Heart left ventricle (tissue), 13 donors: ENCODE data around the gene TIGD6.

Experiments
- POLR2A ChIP-seq, 2 donors: fragments of 450-650 bp; IDR thresholded peaks; one replicate each; pipeline ENCODE4 v1.6.1; 2017; ENCODE audit warnings: antibody characterized with exemption in 2 of 2, mild to moderate bottlenecking in 2 of 2, moderate library complexity in 2 of 2
- TF ChIP-seq, protein P1 (sequence below), 12 donors: fragments of 200-600 bp; sonication (generic) in 4 of 12; IDR thresholded peaks; one replicate each; pipeline versions ENCODE4 v1.5.0 to v1.8.0; 2018 to 2022; ENCODE audit warnings: antibody characterized with exemption in 12 of 12, mild to moderate bottlenecking in 5 of 12
- donor health status: ischemic (EF 13 %, LVEDD 7.1; RV severe dilation, severe dysfunction).
- donor health status: DM: no; HTN: yes; CAD: no.
- donor health status: DM: no; HTN: no; CAD: no.
- donor health status: ischemic (EF 25% LVEDD 6.9; RV normal size, moderate dysfunction).
- donor health status: ischemic (EF 25% LVEDD 5.7; RV mildly dilated, moderate dysfunction).
- donor health status: ischemic (EF 35%, LVEDD 5.7; RV mildly dilated, moderate dysfunction).
- donor health status: nonischemic (EF 11% LVEDD 7.7; RV severe dilation, severe dysfunction).
- donor health status: DM: yes; HTN: yes; CAD: no.
- donor health status: PGD.
- donor health status: ischemic (EF 29% LVEDD 5.4; RV normal size, mild dysfunction).
- donor health status: nonischemic (EF 23%, LVEDD 6.1; RV moderate dilation, normal function).

- TF ChIP-seq, protein P1, sequence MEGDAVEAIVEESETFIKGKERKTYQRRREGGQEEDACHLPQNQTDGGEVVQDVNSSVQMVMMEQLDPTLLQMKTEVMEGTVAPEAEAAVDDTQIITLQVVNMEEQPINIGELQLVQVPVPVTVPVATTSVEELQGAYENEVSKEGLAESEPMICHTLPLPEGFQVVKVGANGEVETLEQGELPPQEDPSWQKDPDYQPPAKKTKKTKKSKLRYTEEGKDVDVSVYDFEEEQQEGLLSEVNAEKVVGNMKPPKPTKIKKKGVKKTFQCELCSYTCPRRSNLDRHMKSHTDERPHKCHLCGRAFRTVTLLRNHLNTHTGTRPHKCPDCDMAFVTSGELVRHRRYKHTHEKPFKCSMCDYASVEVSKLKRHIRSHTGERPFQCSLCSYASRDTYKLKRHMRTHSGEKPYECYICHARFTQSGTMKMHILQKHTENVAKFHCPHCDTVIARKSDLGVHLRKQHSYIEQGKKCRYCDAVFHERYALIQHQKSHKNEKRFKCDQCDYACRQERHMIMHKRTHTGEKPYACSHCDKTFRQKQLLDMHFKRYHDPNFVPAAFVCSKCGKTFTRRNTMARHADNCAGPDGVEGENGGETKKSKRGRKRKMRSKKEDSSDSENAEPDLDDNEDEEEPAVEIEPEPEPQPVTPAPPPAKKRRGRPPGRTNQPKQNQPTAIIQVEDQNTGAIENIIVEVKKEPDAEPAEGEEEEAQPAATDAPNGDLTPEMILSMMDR (IDR thresholded peaks at IDR 0.05) = no peak
- TF ChIP-seq POLR2A (IDR thresholded peaks at IDR 0.05) = no peak
Measured at GRCh38 chr5:149948993-149949392, 51.5 kb downstream of the TIGD6 start.
